NB4 (cell line): ENCODE data around the gene ADORA1.

ENCODE experiments used
- MAX ChIP-seq: IDR thresholded peaks from 2 replicates; pipeline ENCODE4 v1.6.1; 2011; ENCODE audit warnings: low read depth, low read length
- POLR2A ChIP-seq: IDR thresholded peaks from 2 replicates; pipeline ENCODE4 v1.6.1; 2011; ENCODE audit warnings: mild to moderate bottlenecking; ENCODE audit not compliant: insufficient read length; ENCODE audit errors: extremely low read depth
- TF ChIP-seq, protein P1 (sequence below): IDR thresholded peaks from one replicate; pipeline ENCODE4 v1.5.1; 2012; ENCODE audit warnings: low read depth, low read length

- TF ChIP-seq, protein P1, sequence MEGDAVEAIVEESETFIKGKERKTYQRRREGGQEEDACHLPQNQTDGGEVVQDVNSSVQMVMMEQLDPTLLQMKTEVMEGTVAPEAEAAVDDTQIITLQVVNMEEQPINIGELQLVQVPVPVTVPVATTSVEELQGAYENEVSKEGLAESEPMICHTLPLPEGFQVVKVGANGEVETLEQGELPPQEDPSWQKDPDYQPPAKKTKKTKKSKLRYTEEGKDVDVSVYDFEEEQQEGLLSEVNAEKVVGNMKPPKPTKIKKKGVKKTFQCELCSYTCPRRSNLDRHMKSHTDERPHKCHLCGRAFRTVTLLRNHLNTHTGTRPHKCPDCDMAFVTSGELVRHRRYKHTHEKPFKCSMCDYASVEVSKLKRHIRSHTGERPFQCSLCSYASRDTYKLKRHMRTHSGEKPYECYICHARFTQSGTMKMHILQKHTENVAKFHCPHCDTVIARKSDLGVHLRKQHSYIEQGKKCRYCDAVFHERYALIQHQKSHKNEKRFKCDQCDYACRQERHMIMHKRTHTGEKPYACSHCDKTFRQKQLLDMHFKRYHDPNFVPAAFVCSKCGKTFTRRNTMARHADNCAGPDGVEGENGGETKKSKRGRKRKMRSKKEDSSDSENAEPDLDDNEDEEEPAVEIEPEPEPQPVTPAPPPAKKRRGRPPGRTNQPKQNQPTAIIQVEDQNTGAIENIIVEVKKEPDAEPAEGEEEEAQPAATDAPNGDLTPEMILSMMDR = no peak
- TF ChIP-seq POLR2A (no peak), MAX (no peak)
Measured at GRCh38 chr1:203202431-203203245, 75.1 kb downstream of the ADORA1 start.
